ENCODE measurements around the gene DHRSX. TPM values are rescaled to one million over a fixed set of nuclear protein-coding genes. Genes with fewer than 3 reads are reported as not detected.

The DHRSX gene
- total RNA-seq, 1 experiment from 2014 or later = 21.5 TPM

DNA sequence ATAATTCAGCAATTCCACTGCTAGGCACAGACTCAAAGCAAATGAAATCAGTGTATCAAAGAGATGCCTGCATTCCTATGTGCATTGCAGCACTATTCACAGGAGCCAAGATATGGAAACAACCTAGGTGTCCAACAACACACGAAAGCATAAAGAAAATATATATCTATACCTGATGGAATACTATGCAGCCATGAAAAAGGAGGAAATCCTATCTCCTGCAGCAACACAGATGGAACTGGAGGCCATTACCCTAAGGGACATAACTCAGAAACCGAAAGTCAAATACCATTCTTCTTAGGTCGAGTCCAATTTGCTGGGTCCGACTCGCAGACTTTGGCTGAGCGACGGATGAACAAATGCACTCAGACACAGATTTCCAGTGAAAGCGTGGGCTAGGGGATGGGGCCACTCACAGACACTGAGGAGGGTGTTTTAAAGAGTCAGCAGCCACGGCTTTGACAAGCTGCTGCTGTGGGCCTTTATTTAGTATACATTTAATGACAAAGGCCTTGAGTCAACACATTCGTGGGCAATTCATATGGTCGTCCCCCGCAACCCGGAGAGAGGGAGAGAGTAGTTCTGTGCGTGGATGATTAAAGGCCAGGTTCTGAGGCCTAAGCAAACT, 93.8 kb downstream of the DHRSX start:
- H3K27me3 Mint-ChIP-seq (ENCODE audit: unreplicated experiment) = no peaks in the 10 kb centered on the region
- H3K9me3 Mint-ChIP-seq (ENCODE audit: low read depth, unreplicated experiment) = no peaks in the 10 kb centered on the region
- intact Hi-C loops (cut with micrococcal nuclease; ENCODE audit: unreplicated experiment) = no loop called here
- DNase-seq = no peak
- H3K4me1 Mint-ChIP-seq (ENCODE audit: low read depth, unreplicated experiment) = peaks cover 14% of the 10 kb centered on the region
- peaks cover 7% of the 10 kb centered on the region for H3K36me3 Mint-ChIP-seq (ENCODE audit: insufficient read depth, unreplicated experiment)
- TF ChIP-seq, protein P1, sequence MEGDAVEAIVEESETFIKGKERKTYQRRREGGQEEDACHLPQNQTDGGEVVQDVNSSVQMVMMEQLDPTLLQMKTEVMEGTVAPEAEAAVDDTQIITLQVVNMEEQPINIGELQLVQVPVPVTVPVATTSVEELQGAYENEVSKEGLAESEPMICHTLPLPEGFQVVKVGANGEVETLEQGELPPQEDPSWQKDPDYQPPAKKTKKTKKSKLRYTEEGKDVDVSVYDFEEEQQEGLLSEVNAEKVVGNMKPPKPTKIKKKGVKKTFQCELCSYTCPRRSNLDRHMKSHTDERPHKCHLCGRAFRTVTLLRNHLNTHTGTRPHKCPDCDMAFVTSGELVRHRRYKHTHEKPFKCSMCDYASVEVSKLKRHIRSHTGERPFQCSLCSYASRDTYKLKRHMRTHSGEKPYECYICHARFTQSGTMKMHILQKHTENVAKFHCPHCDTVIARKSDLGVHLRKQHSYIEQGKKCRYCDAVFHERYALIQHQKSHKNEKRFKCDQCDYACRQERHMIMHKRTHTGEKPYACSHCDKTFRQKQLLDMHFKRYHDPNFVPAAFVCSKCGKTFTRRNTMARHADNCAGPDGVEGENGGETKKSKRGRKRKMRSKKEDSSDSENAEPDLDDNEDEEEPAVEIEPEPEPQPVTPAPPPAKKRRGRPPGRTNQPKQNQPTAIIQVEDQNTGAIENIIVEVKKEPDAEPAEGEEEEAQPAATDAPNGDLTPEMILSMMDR (IDR thresholded peaks at IDR 0.05; ENCODE audit: unreplicated experiment) = no peak
- CTCF ChIA-PET = no interaction called here
- H3K27ac Mint-ChIP-seq (ENCODE audit: unreplicated experiment) = no peak overlapping the region
- BruUV-seq (replicated peaks) = no TSS peak
- H3K4me3 Mint-ChIP-seq (ENCODE audit: low read depth, unreplicated experiment) = no peak overlapping the region

DNA sequence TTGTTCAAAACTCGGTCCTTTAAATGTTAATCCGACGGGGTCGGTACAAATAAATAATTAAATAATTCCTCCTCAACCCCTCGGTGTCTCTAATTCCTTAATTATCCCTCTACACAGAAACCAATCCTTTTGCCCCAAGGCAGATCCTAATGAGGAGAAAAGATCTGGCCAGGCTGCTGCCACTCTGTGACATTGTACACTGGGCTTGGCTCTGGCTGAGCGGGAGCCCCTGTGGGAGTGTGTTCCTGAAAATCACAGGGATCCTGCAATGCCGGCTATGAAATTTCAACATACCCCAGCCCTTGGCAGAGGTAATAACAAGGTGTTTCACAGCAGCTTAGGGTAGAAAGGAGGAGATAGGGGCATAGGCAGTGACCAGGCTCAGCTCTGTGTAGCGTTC, 96.0 kb downstream of the DHRSX start:
- H3K4me3 Mint-ChIP-seq (ENCODE audit: low read depth, unreplicated experiment) = no peak overlapping the region
- intact Hi-C loops (cut with micrococcal nuclease; ENCODE audit: unreplicated experiment) = no loop called here
- H3K27me3 Mint-ChIP-seq (ENCODE audit: unreplicated experiment) = no peaks in the 10 kb centered on the region
- no peak overlapping the region for H3K27ac Mint-ChIP-seq (ENCODE audit: unreplicated experiment)
- H3K4me1 Mint-ChIP-seq (ENCODE audit: low read depth, unreplicated experiment) = peaks cover 10% of the 10 kb centered on the region
- no TSS peak for BruUV-seq (replicated peaks)
- CTCF ChIA-PET = no interaction called here
- no peak for DNase-seq
- TF ChIP-seq, protein P1 (IDR thresholded peaks at IDR 0.05; ENCODE audit: unreplicated experiment) = no peak
- no peaks in the 10 kb centered on the region for H3K9me3 Mint-ChIP-seq (ENCODE audit: low read depth, unreplicated experiment)
- H3K36me3 Mint-ChIP-seq (ENCODE audit: insufficient read depth, unreplicated experiment) = peaks cover 6% of the 10 kb centered on the region

DNA sequence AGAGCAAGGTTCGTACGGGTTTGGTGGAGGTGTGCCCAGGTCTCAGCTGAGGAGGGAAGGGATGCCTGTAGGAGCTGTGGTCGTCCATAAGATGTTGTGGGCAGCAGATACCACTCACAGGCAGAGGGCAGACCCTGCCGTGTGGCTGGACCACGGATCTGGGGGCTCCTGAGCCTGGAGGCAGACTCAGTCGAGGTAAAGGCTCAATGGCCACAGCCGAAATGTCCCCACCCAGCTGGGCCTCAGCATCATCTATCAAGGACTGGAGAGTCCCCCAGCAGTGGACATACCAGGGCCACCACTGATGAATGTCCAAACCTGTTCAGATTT, 98.5 kb downstream of the DHRSX start:
- Mint-ChIP-seq H3K4me1 (ENCODE audit: low read depth, unreplicated experiment) (peaks cover 9% of the 10 kb centered on the region), H3K4me3 (ENCODE audit: low read depth, unreplicated experiment) (peak overlapping the region; percentile 61), H3K9me3 (ENCODE audit: low read depth, unreplicated experiment) (no peaks in the 10 kb centered on the region), H3K27ac (ENCODE audit: unreplicated experiment) (peak overlapping the region; percentile 94), H3K36me3 (ENCODE audit: insufficient read depth, unreplicated experiment) (peaks cover 6% of the 10 kb centered on the region), H3K27me3 (ENCODE audit: unreplicated experiment) (no peaks in the 10 kb centered on the region)
- no peak for DNase-seq
- intact Hi-C loops (cut with micrococcal nuclease; ENCODE audit: unreplicated experiment) = no loop called here
- CTCF ChIA-PET = no interaction called here
- TF ChIP-seq, protein P1 (IDR thresholded peaks at IDR 0.05; ENCODE audit: unreplicated experiment) = no peak
- no TSS peak for BruUV-seq (replicated peaks)

DNA sequence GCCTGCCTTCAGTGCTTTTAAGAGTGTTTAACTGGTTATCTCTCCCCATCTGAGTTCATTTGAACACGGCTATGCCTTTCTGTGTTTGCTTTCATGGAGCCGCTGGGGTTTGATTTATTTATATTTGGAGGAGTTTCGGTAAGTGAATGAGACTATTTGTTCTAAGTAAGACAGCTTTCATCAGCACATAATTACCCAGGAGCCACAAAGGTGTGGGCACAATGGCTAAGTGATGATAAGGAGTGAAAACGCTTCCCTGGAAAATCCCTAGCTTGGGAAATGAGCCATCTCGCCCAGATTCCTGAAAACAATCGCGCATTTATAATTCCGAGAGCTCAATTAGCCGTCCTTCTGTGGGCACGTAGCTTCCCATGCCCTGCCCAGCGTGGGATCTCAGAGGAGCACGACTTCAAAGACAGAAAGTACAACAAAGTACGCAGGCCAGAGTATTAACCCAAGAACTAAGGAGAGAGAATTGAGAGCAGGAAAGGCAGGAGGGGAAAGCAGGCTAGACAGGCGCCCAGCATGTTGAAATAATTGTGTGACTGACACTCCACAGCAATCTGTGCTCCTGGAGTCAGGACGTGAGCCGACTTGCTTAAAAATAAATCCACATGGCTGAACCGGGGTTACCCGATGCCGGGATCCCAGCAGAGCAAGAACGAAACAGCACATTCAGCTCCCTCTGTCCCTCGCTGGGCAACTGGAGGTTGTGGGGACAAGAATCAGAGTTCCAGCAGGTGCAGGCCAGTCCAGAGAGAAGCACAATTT, 99.0 kb downstream of the DHRSX start:
- TF ChIP-seq, protein P1 (IDR thresholded peaks at IDR 0.05; ENCODE audit: unreplicated experiment) = no peak
- CTCF ChIA-PET = no interaction called here
- no peak for DNase-seq
- intact Hi-C loops (cut with micrococcal nuclease; ENCODE audit: unreplicated experiment) = no loop called here
- no TSS peak for BruUV-seq (replicated peaks)
- Mint-ChIP-seq H3K36me3 (ENCODE audit: insufficient read depth, unreplicated experiment) (peaks cover 6% of the 10 kb centered on the region), H3K9me3 (ENCODE audit: low read depth, unreplicated experiment) (no peaks in the 10 kb centered on the region), H3K4me1 (ENCODE audit: low read depth, unreplicated experiment) (peaks cover 9% of the 10 kb centered on the region), H3K4me3 (ENCODE audit: low read depth, unreplicated experiment) (peak overlapping the region; percentile 61), H3K27me3 (ENCODE audit: unreplicated experiment) (no peaks in the 10 kb centered on the region), H3K27ac (ENCODE audit: unreplicated experiment) (peak overlapping the region; percentile 94)
